Measurements from ENCODE around the gene CD248.

The CD248 gene

GRCh38 chr11:66278363-66279091 lies 38.3 kb downstream of the CD248 start:
- in situ Hi-C loops (cut with HindIII; ENCODE audit: low sequenced_read_pairs) = loop anchor here (10.0 kb wide), 1 partner anchor 56 kb away; the partner anchor contains the start of gene RIN1

DNA sequence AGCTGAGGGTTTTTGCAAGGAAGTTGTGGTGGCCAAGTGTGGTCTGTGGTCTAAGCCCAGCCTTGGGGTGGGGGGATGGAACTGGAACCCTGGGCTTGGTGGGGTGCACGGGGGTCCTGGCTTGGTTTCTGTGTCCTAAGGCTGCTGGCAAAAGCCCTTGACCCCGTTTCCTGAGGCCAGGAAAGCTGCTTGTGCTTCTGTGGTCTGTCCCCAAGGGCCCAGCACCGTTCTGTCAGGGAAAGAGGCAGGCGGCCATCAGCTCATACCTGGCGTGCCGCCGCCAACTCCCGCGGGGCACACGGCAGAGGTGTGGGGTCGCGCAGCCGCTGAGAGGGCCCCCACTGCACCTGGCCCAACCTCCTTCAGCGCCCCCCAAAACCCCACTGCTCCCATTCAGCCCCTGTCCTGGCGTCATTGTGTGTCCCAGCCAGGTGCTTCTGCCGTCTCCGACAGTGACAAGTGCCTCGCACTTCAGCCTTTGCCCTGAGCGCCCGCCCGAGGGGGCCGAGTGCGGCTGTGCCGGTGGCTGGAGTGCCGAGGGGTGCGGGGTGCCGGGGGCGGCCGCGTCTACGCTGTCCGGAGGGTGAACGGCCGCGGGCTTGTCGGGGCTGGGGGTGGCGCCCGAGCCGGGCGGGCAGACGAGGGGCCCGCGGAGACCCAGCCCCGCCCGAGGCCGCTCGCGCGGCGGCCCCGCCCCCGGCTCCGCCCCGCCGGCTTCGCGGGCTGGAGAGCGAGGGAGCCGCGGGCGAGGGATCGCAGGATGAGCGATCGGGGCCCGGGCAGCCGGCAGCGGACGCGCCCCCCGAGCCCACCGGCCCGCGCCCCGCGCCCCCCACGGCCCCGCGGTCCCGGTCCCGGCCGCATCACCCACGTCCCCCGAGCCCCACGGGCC lies 39.1 kb downstream of the CD248 start, which contains the start of gene CNIH2:
Gene CNIH2 (plus strand): TSS at position 705 of the 892 bp plus-strand sequence. CDS start 282 bp downstream, outside the sequence.
- in situ Hi-C loops (cut with HindIII; ENCODE audit: low sequenced_read_pairs) = loop anchor here (10.0 kb wide), 1 partner anchor 57 kb away; the partner anchor contains the start of gene RIN1

GRCh38 chr11:66277064-66277463 lies 39.8 kb downstream of the CD248 start:
- in situ Hi-C loops (cut with HindIII; ENCODE audit: low sequenced_read_pairs) = loop anchor here (10.0 kb wide), 1 partner anchor 58 kb away; the partner anchor contains the start of gene RIN1

GRCh38 chr11:66276619-66277018 lies 40.2 kb downstream of the CD248 start:
- in situ Hi-C loops (cut with HindIII; ENCODE audit: low sequenced_read_pairs) = loop anchor here (10.0 kb wide), 1 partner anchor 58 kb away; the partner anchor contains the start of gene RIN1

GRCh38 chr11:66275984-66276612 lies 40.7 kb downstream of the CD248 start:
- in situ Hi-C loops (cut with HindIII; ENCODE audit: low sequenced_read_pairs) = loop anchor here (10.0 kb wide), 1 partner anchor 59 kb away; the partner anchor contains the start of gene RIN1

GRCh38 chr11:66275396-66275795 lies 41.4 kb downstream of the CD248 start:
- in situ Hi-C loops (cut with HindIII; ENCODE audit: low sequenced_read_pairs) = loop anchor here (10.0 kb wide), 1 partner anchor 59 kb away; the partner anchor contains the start of gene RIN1

GRCh38 chr11:66274219-66274618 lies 42.6 kb downstream of the CD248 start:
- in situ Hi-C loops (cut with HindIII; ENCODE audit: low sequenced_read_pairs) = loop anchor here (10.0 kb wide), 1 partner anchor 61 kb away; the partner anchor contains the start of gene RIN1

DNA sequence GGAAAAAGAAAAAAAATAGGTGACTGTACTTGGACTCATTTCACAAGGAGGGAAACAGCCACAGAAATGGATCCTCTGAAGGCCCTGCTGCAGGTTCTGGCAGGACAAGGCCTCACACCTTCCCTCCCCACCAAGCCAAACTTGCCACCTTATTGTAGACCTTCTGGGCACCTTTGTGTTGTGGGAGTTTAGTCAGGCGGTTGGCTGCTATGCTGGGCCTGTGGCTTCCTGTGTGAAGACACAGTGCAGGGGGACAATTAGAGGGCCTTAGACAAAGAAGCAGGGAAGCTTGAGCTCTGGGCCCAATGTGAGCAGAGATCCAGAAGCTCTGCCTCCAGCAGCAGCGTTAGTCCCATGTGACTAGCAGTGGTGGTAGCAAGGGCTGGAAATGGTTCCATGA lies 44.2 kb downstream of the CD248 start:
- in situ Hi-C loops (cut with HindIII; ENCODE audit: low sequenced_read_pairs) = loop anchor here (10.0 kb wide), 1 partner anchor 62 kb away; the partner anchor contains the start of gene RIN1

DNA sequence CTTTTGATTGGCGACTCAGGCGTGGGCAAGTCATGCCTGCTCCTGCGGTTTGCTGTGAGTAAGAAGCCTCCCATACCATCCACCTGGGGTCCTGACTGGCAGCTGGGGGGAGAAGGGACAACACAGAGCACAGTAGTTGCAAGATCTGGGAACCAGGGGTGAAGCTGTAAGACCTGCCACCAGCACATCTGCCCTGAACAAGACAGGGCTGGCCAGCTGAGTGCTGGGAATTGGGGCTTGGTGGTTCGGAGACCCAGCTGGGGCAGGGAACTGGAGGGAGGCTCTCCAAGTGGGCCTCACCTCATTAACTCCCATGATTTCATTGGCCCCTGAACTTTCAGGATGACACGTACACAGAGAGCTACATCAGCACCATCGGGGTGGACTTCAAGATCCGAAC lies 45.0 kb downstream of the CD248 start:
- in situ Hi-C loops (cut with HindIII; ENCODE audit: low sequenced_read_pairs) = loop anchor here (10.0 kb wide), 1 partner anchor 63 kb away; the partner anchor contains the start of gene RIN1

GRCh38 chr11:66268952-66269905 lies 47.6 kb downstream of the CD248 start:
- in situ Hi-C loops (cut with HindIII; ENCODE audit: low sequenced_read_pairs) = no loop called here

DNA sequence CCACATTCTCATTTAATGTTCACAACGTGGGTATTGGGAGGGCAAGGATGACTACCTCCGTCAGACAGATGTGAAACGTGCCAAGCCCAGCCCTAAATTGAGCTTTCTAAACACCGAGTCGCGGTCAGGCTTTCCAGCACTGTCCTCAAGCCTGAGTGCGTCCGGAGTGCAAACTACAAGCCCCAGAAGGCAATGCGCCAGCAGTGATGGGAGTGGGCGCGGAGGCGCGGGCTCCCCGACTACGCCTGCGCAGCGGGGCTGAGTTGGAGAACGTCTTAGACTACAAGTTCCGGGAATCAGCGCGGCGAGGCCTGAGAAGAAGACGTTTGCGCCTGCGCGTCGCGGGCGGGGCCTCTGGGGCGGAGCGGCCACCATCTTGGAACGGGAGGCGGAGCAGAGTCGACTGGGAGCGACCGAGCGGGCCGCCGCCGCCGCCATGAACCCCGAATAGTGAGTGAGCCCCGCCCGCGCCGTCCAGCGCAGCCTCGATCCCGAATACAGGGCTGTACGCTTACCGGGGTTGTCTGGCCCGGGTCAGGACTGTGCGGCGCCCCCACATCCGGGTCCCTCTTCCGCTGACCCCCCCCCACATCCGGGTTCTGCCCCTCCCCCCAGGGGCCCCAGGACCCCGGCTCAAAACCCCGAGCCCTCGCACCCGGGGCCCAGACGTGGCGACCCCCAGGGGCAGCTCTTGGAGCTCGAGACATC lies 48.4 kb downstream of the CD248 start, which contains the start of gene RAB1B:
Gene RAB1B (plus strand): TSS at position 396 of the 708 bp plus-strand sequence. CDS start 41 bp downstream, at position 437.
- in situ Hi-C loops (cut with HindIII; ENCODE audit: low sequenced_read_pairs) = no loop called here

DNA sequence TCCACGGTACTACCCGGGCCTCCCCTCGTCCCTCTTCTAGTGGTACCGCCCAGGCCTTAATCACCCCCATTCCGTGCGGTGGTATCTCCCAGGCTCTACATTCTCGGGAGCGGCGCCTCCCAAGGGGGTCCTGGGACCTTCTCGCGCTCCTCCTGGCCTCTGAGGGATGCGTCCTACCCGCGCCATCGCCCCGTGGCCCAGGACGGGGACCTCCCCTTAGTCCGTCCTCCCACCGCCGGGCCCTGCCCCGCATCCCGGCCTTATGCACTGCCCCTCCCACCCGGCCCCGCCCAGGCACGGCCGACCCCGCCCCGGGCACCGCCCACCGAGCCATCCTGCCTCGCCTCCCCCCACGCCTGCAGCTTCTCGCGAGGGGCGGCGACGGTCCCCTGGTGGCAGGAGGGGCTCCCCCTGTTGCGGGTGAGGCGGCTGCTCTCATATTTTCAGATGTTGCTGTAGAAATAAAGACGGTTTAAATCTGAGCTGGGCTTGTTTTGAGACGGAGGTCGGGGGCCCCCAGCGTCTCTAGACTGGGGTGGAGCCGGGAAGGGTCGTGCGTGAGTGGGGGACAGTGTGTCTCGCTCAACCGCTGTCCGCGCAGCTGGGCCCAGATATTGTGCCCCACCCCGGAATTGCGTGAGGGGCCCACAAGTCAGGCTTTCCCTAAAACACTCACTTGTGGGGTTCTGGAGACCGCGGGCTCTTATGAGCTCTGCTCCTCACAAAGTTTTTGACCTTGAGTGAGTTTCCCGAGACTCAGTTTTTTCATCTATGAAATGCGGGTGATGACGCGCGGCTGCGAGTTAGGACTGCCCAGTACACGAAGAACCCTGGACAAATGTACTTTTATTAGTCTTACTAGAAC lies 49.2 kb downstream of the CD248 start:
- in situ Hi-C loops (cut with HindIII; ENCODE audit: low sequenced_read_pairs) = no loop called here

GRCh38 chr11:66267039-66267378 lies 49.8 kb downstream of the CD248 start:
- in situ Hi-C loops (cut with HindIII; ENCODE audit: low sequenced_read_pairs) = no loop called here

GRCh38 chr11:66266378-66267038 lies 50.3 kb downstream of the CD248 start:
- in situ Hi-C loops (cut with HindIII; ENCODE audit: low sequenced_read_pairs) = no loop called here

GRCh38 chr11:66265531-66266377 lies 51.1 kb downstream of the CD248 start:
- in situ Hi-C loops (cut with HindIII; ENCODE audit: low sequenced_read_pairs) = no loop called here

DNA sequence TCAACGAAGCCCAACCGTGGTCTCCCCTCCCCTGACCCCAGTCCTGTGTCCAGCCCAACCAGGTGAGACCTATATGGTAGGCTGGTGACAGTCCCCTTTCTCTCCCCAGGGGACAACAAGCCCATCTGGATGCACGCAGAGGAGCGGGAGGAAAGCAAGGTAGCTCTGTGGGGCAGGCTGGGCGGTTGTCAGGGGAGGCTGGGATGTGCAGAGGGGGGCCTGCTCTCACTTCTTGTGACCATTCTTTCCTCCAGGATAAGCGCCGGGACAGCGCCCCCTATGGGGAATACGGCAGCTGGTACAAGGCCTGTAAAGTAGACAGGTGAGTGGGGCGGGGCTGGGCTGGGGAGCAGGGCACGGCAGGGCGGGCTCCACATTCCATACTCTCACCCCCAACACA lies 51.9 kb downstream of the CD248 start:
- in situ Hi-C loops (cut with HindIII; ENCODE audit: low sequenced_read_pairs) = no loop called here

All from DLD1 (cell line).